HG03558 (cell line): Measurements from ENCODE around the gene TPRX1.
"Not testable (repeated sequence)": the region's sequence is repeated elsewhere in the genome, so short reads cannot be mapped to it uniquely, and the experiment has no call there.

ENCODE experiments used
- ATAC-seq: cut with Tn5 transposase; IDR thresholded peaks from one replicate; pipeline ENCODE4 v1.9.1; 2021; ENCODE audit warnings: moderate number of reproducible peaks; ENCODE audit not compliant: unreplicated experiment; ENCODE audit errors: extremely low read depth

The TPRX1 gene

GRCh38 chr19:47769534-47769933, 34.8 kb downstream of the TPRX1 start:
- no peak for ATAC-seq

- ATAC-seq: no peak
Measured at GRCh38 chr19:47768604-47769003, 35.7 kb downstream of the TPRX1 start.

GRCh38 chr19:47767349-47767748, 37.0 kb downstream of the TPRX1 start:
- no peak for ATAC-seq

DNA sequence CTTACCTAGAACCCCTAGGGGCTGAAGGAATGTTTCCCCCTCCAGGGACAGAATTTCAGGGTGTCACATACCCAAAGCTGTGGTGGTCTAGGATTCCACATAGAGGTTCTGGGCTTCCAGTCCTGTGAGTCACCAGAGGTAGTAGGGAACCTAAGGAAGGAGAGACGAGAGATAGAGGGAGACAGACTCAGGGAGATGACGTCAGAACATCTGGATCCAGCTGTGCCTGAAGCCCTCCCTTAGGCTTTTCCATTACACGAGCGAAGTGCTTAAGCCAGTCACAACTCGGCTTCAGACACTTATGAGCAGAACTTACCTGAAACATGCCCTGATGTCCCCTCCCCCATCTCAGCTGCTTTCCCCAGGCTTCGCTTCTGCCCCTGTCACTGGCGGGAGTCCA, 37.7 kb downstream of the TPRX1 start:
- no peak for ATAC-seq

- no peak for ATAC-seq
Measured at GRCh38 chr19:47766359-47766620, 38.1 kb downstream of the TPRX1 start.

GRCh38 chr19:47765523-47766358, 38.6 kb downstream of the TPRX1 start:
- no peak for ATAC-seq

- not testable (repeated sequence) for ATAC-seq
Measured at GRCh38 chr19:47764705-47765104, 39.6 kb downstream of the TPRX1 start.

GRCh38 chr19:47762615-47763308, 41.6 kb downstream of the TPRX1 start:
- ATAC-seq: no peak

DNA sequence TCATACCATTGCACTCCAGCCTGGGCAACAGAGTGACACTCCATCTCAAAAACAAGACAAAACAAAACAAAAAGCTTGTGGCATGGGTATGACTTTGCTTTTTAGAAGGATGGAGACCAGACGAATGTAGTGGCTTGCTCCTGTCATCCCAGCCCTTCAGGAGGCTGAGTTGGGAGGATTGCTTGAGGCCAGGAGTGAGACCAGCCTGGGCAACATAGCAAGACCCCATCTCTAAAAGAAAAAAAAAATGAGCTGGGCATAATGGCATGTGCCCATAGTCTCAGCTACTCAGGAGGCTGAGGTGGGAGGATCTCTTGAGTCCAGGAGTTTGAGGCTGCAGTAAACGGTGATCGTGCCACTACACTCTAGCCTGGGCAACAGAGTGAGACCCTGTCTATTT, 42.2 kb downstream of the TPRX1 start:
- ATAC-seq: no peak

DNA sequence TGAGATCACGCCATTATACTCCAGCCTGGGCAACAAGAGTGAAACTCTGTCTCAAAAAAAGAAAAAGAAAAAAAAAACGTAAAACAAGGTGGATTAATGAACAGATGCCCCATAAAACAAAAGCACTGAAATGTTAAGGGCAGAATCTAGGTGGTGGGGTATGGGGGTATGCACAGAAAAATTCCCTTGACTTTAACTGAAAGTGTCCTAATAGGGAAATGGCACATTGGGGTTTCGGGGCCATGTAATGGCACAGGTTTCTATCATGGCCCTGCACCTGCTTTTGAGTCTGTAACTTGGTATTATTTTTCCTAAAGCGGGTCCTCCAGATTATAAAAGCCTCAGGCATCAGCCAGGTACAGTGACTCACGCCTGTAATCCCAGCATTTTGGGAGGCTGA, 42.8 kb downstream of the TPRX1 start:
- no peak for ATAC-seq

DNA sequence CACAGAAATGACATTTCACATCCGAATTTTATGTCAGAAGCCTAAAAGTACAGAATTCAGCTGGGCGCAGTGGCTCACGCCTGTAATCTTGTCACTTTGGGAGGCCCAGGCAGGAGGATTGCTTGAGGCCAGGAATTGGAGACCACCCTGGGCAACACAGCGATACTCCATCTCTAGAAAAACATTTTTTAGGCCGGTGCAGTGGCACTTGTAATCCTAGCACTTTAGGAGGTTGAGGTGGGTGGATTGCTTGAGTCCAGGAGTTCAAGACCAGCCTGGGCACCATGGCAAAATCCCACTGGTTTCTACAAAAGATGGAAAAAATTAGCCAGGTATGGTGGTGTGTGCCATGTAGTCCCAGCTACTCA, 43.7 kb downstream of the TPRX1 start:
- no peak for ATAC-seq

- ATAC-seq: no peak
Measured at GRCh38 chr19:47758443-47758804, 45.9 kb downstream of the TPRX1 start.

GRCh38 chr19:47757617-47758442, 46.5 kb downstream of the TPRX1 start:
- no peak for ATAC-seq

GRCh38 chr19:47756953-47757608, 47.3 kb downstream of the TPRX1 start:
- ATAC-seq: no peak

- ATAC-seq: no peak
Measured at GRCh38 chr19:47756627-47756929, 47.8 kb downstream of the TPRX1 start.

DNA sequence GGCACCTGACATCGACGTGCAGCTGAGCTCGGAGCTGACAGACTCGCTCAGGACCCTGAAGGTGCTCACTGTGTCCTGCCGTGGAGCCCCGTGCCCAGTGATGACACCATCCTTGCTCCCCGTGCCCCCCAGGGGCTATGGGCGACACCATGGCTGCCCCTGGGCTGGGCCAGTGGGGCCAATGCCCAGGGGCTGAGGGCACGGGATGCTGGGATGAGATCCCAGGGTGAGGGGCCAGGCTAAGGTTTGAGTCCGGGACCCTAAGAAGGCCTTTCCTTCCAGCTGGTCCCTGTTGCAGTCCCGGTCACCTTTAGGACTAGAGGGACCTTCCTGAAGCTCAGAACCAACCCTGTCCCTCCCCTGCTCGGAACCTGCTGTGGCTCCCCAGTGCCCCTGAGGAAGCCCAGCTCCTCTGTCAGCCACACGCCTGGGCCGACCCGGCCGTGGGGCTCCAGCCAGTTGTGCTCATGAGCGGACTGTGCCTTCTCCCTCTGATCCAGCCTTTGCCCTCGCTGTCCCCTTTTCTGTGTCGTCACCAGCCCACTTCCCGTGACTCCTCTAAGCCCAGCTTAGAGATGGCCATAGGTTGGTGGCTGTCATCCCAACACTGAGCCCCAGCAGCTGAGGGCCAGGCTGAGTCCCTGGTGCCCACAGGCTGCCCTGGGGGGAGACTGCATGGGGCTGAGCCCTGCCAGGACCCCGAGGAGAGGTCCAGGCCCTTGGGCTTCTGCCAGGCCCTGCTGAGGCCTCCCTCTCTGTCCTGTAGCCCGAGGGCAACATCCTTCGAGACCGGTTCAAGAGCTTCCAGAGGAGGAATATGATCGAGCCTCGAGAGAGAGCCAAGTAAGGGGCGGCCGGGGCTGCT, 48.4 kb downstream of the TPRX1 start:
- no peak for ATAC-seq

DNA sequence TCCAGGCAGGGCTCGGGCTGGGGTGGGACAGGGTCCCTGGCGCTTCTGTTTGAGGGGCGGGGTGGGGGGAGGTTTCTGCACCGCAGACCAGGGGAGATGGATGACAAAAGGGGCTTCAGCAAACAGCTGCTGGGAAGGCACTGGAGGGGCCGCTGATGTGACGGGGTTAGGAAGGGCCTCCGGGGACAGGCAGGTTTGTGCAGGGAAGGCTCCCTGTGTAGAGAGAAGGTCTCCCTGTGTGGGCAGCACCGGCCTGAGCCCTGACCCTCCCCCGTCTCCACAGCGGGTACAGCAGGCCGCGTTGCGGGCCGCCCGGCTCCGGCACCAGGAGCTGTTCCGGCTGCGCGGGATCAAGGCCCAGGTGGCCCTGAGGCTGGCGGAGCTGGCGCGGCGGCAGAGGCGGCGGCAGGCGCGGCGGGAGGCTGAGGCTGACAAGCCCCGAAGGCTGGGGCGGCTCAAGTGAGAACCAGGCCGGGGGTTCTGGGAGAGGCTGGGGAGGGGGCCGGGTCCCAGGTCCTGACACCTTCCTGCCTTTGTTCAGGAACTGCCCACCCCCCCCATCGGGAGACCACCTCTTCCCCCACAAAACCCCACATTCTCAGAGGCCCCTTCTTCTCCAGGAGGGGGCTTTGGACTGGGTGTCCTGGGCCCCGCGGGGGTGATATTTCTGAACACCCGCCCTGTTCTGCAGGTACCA, 49.1 kb downstream of the TPRX1 start:
- no peak for ATAC-seq

GRCh38 chr19:47754206-47755064, 49.9 kb downstream of the TPRX1 start:
- no peak for ATAC-seq
